ENCODE measurements around the gene OSBPL7.
A peak's percentile ranks its signal among the peaks of the same experiment; 100 is the strongest.

The OSBPL7 gene

GRCh38 chr17:47841488-47842291, 20.1 kb upstream of the OSBPL7 start:
- Histone ChIP-seq H3K27ac (ENCODE audit: low read depth, low read length) (no peak overlapping the region), H3K4me3 (ENCODE audit: low read length) (peak overlapping the region; percentile 85), H3K27me3 (ENCODE audit: control insufficient read depth, low read length) (peaks cover 9% of the 10 kb centered on the region; the same call in 1 of the 2 replicates), H3K4me1 (ENCODE audit: control insufficient read depth, low read length) (peaks cover 22% of the 10 kb centered on the region), H3K9me3 (ENCODE audit: control insufficient read depth, insufficient read depth, low read length) (no peaks in the 10 kb centered on the region), H3K4me2 (ENCODE audit: low read length) (peak overlapping the region; percentile 88), H3K79me2 (ENCODE audit: control insufficient read depth, low read length) (no peaks in the 10 kb centered on the region; the same call in 1 of the 2 replicates), H3K9me2 (replicated peaks; ENCODE audit: control insufficient read depth, low read length) (no peaks in the 10 kb centered on the region), H3K36me3 (ENCODE audit: control insufficient read depth, low read length) (no peaks in the 10 kb centered on the region), H4K20me1 (ENCODE audit: control insufficient read depth, insufficient read depth, low read depth, low read length) (no peaks in the 10 kb centered on the region), H3F3A (ENCODE audit: control insufficient read depth, insufficient read depth) (no peaks in the 10 kb centered on the region)
- TF ChIP-seq CTCF (IDR thresholded peaks at IDR 0.05; ENCODE audit: low read depth, low read length, poor library complexity, severe bottlenecking), result peak; percentile 34
- no peak for TF ChIP-seq EZH2phosphoT487 (IDR thresholded peaks at IDR 0.05; ENCODE audit: borderline replicate concordance, low read length)

GRCh38 chr17:47840742-47841487, 19.3 kb upstream of the OSBPL7 start, which contains the start of gene SCRN2:
TSS of gene SCRN2 (minus strand) at chr17:47841273. CDS start at chr17:47840843, 430 bp downstream.
- Histone ChIP-seq H4K20me1 (ENCODE audit: control insufficient read depth, insufficient read depth, low read depth, low read length) (no peaks in the 10 kb centered on the region), H3K4me2 (ENCODE audit: low read length) (peak within 1 kb of the TSS; percentile 88), H3K9me2 (replicated peaks; ENCODE audit: control insufficient read depth, low read length) (no peaks in the 10 kb centered on the region), H3K79me2 (ENCODE audit: control insufficient read depth, low read length) (no peaks in the 10 kb centered on the region; the same call in 1 of the 2 replicates), H3F3A (ENCODE audit: control insufficient read depth, insufficient read depth) (no peaks in the 10 kb centered on the region), H3K4me3 (ENCODE audit: low read length) (peak within 1 kb of the TSS; percentile 85), H3K27me3 (ENCODE audit: control insufficient read depth, low read length) (peaks cover 6% of the 10 kb centered on the region; the same call in 1 of the 2 replicates), H3K27ac (ENCODE audit: low read depth, low read length) (no peak within 1 kb of the TSS), H3K36me3 (ENCODE audit: control insufficient read depth, low read length) (no peaks in the 10 kb centered on the region), H3K9me3 (ENCODE audit: control insufficient read depth, insufficient read depth, low read length) (no peaks in the 10 kb centered on the region), H3K4me1 (ENCODE audit: control insufficient read depth, low read length) (peaks cover 26% of the 10 kb centered on the region)
- no peak for TF ChIP-seq EZH2phosphoT487 (IDR thresholded peaks at IDR 0.05; ENCODE audit: borderline replicate concordance, low read length)
- peak; percentile 91 for TF ChIP-seq CTCF (IDR thresholded peaks at IDR 0.05; ENCODE audit: low read depth, low read length, poor library complexity, severe bottlenecking)

DNA sequence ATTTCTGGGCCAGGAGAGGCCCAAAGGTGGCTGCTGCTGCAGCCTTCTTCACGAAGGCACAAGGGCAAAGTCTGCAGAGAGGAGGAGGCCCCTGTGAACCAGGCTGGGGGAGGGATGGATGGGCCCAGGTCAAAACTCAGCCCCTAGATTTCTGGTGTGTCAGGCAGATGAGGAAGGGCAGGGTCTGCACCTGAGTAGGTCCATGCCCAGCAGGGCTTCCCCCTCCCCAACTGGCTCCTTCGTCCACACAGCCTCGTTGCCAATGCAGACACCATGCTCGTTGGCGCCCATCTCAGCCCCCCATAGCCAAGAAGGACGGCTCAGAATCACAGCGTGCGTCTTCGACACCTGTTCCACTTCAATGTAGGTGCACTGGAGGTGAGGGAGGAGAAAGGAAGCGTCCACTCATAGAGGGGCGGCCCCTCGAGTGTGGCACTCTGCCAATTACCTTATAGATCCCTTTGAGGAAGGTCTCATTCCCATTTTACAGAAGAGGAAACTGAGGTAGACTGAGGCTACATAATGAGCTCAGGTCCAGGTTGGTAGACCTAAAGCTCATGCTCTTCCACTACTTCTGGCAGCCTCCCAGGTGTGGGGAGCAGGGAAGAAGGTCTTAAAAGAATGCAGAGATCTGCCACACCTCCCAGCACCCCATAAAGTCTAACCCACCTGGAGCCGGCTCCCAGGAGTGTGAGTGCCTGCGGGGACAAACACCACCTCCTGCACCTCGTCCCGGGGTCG, 18.6 kb upstream of the OSBPL7 start:
- Histone ChIP-seq H3K9me3 (ENCODE audit: control insufficient read depth, insufficient read depth, low read length) (no peaks in the 10 kb centered on the region), H3K36me3 (ENCODE audit: control insufficient read depth, low read length) (no peaks in the 10 kb centered on the region), H3K27ac (ENCODE audit: low read depth, low read length) (no peak overlapping the region), H3K79me2 (ENCODE audit: control insufficient read depth, low read length) (no peaks in the 10 kb centered on the region; the same call in 1 of the 2 replicates), H3K27me3 (ENCODE audit: control insufficient read depth, low read length) (peaks cover 3% of the 10 kb centered on the region; the same call in 1 of the 2 replicates), H3K4me3 (ENCODE audit: low read length) (peak overlapping the region; percentile 85), H3K4me1 (ENCODE audit: control insufficient read depth, low read length) (peaks cover 26% of the 10 kb centered on the region), H3F3A (ENCODE audit: control insufficient read depth, insufficient read depth) (no peaks in the 10 kb centered on the region), H4K20me1 (ENCODE audit: control insufficient read depth, insufficient read depth, low read depth, low read length) (no peaks in the 10 kb centered on the region), H3K9me2 (replicated peaks; ENCODE audit: control insufficient read depth, low read length) (no peaks in the 10 kb centered on the region), H3K4me2 (ENCODE audit: low read length) (peak overlapping the region; percentile 88)
- TF ChIP-seq CTCF (IDR thresholded peaks at IDR 0.05; ENCODE audit: low read depth, low read length, poor library complexity, severe bottlenecking) (no peak), EZH2phosphoT487 (IDR thresholded peaks at IDR 0.05; ENCODE audit: borderline replicate concordance, low read length) (no peak)

All from DOHH2 (cell line).